ENCODE results near the gene DCAF4.
"Not testable (repeated sequence)": the region's sequence is repeated elsewhere in the genome, so short reads cannot be mapped to it uniquely, and the experiment has no call there.

Gene DCAF4

GRCh38 chr14:72929316-72930080 is 3.2 kb downstream of the DCAF4 start:
- in situ Hi-C loops (cut with HindIII; ENCODE audit: low sequenced_read_pairs), result no loop called here

- in situ Hi-C loops (cut with HindIII; ENCODE audit: low sequenced_read_pairs), result no loop called here
Measured at GRCh38 chr14:72932893-72933292, 6.6 kb downstream of the DCAF4 start.

GRCh38 chr14:72939630-72940029 is 13.4 kb downstream of the DCAF4 start:
- in situ Hi-C loops (cut with HindIII; ENCODE audit: low sequenced_read_pairs), result no loop called here

GRCh38 chr14:72941286-72941985 is 15.2 kb downstream of the DCAF4 start:
- in situ Hi-C loops (cut with HindIII; ENCODE audit: low sequenced_read_pairs), result no loop called here

GRCh38 chr14:72942934-72943333 is 16.7 kb downstream of the DCAF4 start:
- in situ Hi-C loops (cut with HindIII; ENCODE audit: low sequenced_read_pairs), result no loop called here

GRCh38 chr14:72943876-72944430 is 17.7 kb downstream of the DCAF4 start:
- in situ Hi-C loops (cut with HindIII; ENCODE audit: low sequenced_read_pairs), result no loop called here

- in situ Hi-C loops (cut with HindIII; ENCODE audit: low sequenced_read_pairs), result no loop called here
Measured at GRCh38 chr14:72945356-72946027, 19.2 kb downstream of the DCAF4 start.

GRCh38 chr14:72946491-72946890 is 20.2 kb downstream of the DCAF4 start:
- in situ Hi-C loops (cut with HindIII; ENCODE audit: low sequenced_read_pairs), result no loop called here

GRCh38 chr14:72947366-72948160 is 21.3 kb downstream of the DCAF4 start:
- in situ Hi-C loops (cut with HindIII; ENCODE audit: low sequenced_read_pairs), result no loop called here

GRCh38 chr14:72948481-72949138 is 22.3 kb downstream of the DCAF4 start:
- in situ Hi-C loops (cut with HindIII; ENCODE audit: low sequenced_read_pairs), result no loop called here

GRCh38 chr14:72952171-72952570 is 25.9 kb downstream of the DCAF4 start:
- in situ Hi-C loops (cut with HindIII; ENCODE audit: low sequenced_read_pairs), result no loop called here

GRCh38 chr14:72956741-72957140 is 30.5 kb downstream of the DCAF4 start:
- in situ Hi-C loops (cut with HindIII; ENCODE audit: low sequenced_read_pairs), result not testable (repeated sequence)

- in situ Hi-C loops (cut with HindIII; ENCODE audit: low sequenced_read_pairs), result no loop called here
Measured at GRCh38 chr14:72957213-72957612, 30.9 kb downstream of the DCAF4 start.

GRCh38 chr14:72958548-72958947 is 32.3 kb downstream of the DCAF4 start:
- in situ Hi-C loops (cut with HindIII; ENCODE audit: low sequenced_read_pairs), result no loop called here

- in situ Hi-C loops (cut with HindIII; ENCODE audit: low sequenced_read_pairs), result not testable (repeated sequence)
Measured at GRCh38 chr14:72961016-72961415, 34.8 kb downstream of the DCAF4 start.

- in situ Hi-C loops (cut with HindIII; ENCODE audit: low sequenced_read_pairs), result no loop called here
Measured at GRCh38 chr14:72961579-72962335, 35.5 kb downstream of the DCAF4 start.

- in situ Hi-C loops (cut with HindIII; ENCODE audit: low sequenced_read_pairs), result not testable (repeated sequence)
Measured at GRCh38 chr14:72962336-72962754, 36.1 kb downstream of the DCAF4 start.

GRCh38 chr14:72962829-72963312 is 36.6 kb downstream of the DCAF4 start:
- in situ Hi-C loops (cut with HindIII; ENCODE audit: low sequenced_read_pairs), result no loop called here

- in situ Hi-C loops (cut with HindIII; ENCODE audit: low sequenced_read_pairs), result no loop called here
Measured at GRCh38 chr14:72965249-72965648, 39.0 kb downstream of the DCAF4 start.
